OCI-LY1 (cell line): Measurements from ENCODE around the gene SIRPA.

Source experiments
- CTCF ChIP-seq: fragments of 200-600 bp; sonication (generic), shearing (Covaris generic); IDR thresholded peaks from 2 replicates; pipeline ENCODE4 v1.5.1; 2017; ENCODE audit warnings: mild to moderate bottlenecking, antibody characterized with exemption, low read length, moderate library complexity, mixed read lengths
- EZH2 ChIP-seq: fragments of 200-600 bp; sonication (generic), shearing (Covaris generic); IDR thresholded peaks from 2 replicates; pipeline ENCODE4 v1.8.0; 2017; ENCODE audit warnings: borderline replicate concordance, mixed run types, mild to moderate bottlenecking, antibody characterized with exemption, low read length, moderate library complexity, mixed read lengths

- no peak for TF ChIP-seq CTCF
- TF ChIP-seq EZH2, result no peak
Measured at GRCh38 chr20:1937316-1937976, 42.2 kb downstream of the SIRPA start.
